Glutamatergic neuron (in vitro differentiated cells): ENCODE data around the gene TRIM9. TPM values are rescaled to one million over a fixed set of nuclear protein-coding genes. Genes with fewer than 3 reads are reported as not detected.

Experiments used
- DNase-seq: peaks from one replicate; pipeline ENCODE4 v3.0.0; 2022
- H3K27ac Mint-ChIP-seq: one replicate; pipeline ENCODE4 v1.8.0; 2020; ENCODE audit warnings: mild to moderate bottlenecking, mixed read lengths, inconsistent platforms; ENCODE audit not compliant: unreplicated experiment
- H3K27me3 Mint-ChIP-seq: one replicate; pipeline ENCODE4 v1.8.0; 2020; ENCODE audit warnings: mild to moderate bottlenecking, moderate library complexity, mixed read lengths, inconsistent platforms; ENCODE audit not compliant: unreplicated experiment
- H3K36me3 Mint-ChIP-seq: one replicate; pipeline ENCODE4 v1.8.0; 2020; ENCODE audit warnings: mild to moderate bottlenecking, mixed read lengths, inconsistent platforms; ENCODE audit not compliant: unreplicated experiment
- H3K4me1 Mint-ChIP-seq: one replicate; pipeline ENCODE4 v1.8.0; 2020; ENCODE audit warnings: mild to moderate bottlenecking, low read depth, mixed read lengths, inconsistent platforms; ENCODE audit not compliant: unreplicated experiment
- H3K4me3 Mint-ChIP-seq: one replicate; pipeline ENCODE4 v1.8.0; 2020; ENCODE audit warnings: mild to moderate bottlenecking, mixed read lengths, inconsistent platforms; ENCODE audit not compliant: unreplicated experiment
- H3K9me3 Mint-ChIP-seq: one replicate; pipeline ENCODE4 v1.8.0; 2020; ENCODE audit warnings: mild to moderate bottlenecking, moderate library complexity, mixed read lengths, inconsistent platforms; ENCODE audit not compliant: unreplicated experiment
- total RNA-seq: library from RNA; stranded (reverse); fragmentation: NEBNext Ultra II Directional; extraction: Animal tissue kit (Norgen Biotek cat#: 25700); gene quantifications from one replicate; pipeline ENCODE4 v1.2.1, GENCODE V29; 2021; ENCODE audit not compliant: unreplicated experiment
- TF ChIP-seq, protein P1 (sequence below): fragments of 200-600 bp; sonication (generic); IDR thresholded peaks from one replicate; pipeline ENCODE4 v1.5.0; 2021; ENCODE audit not compliant: partially characterized antibody, unreplicated experiment

The TRIM9 gene
- total RNA-seq, 1 donor from 2014 or later, result 11.9 TPM

DNA sequence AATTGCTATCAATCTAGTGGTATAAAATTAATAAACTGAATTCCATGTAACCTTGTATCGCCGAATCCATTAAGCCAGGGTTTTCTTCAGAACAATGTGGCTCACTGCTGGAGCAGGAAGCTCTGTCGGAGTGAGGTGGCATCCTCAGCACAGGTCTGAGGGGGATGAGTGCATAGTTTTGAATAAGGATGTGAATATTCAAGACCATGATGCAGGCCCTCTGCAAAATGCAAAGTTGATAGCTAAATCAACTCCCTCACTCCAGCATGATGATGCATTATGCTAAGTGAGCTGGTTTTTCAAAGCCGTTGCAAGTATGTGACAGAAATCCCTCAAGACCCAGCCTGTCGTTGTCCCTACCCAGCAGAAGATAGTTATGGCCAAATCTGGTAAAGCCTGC lies 53.0 kb downstream of the TRIM9 start:
- TF ChIP-seq, protein P1, sequence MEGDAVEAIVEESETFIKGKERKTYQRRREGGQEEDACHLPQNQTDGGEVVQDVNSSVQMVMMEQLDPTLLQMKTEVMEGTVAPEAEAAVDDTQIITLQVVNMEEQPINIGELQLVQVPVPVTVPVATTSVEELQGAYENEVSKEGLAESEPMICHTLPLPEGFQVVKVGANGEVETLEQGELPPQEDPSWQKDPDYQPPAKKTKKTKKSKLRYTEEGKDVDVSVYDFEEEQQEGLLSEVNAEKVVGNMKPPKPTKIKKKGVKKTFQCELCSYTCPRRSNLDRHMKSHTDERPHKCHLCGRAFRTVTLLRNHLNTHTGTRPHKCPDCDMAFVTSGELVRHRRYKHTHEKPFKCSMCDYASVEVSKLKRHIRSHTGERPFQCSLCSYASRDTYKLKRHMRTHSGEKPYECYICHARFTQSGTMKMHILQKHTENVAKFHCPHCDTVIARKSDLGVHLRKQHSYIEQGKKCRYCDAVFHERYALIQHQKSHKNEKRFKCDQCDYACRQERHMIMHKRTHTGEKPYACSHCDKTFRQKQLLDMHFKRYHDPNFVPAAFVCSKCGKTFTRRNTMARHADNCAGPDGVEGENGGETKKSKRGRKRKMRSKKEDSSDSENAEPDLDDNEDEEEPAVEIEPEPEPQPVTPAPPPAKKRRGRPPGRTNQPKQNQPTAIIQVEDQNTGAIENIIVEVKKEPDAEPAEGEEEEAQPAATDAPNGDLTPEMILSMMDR, result no peak
- Mint-ChIP-seq H3K4me3 (no peak overlapping the region), H3K4me1 (peaks cover 9% of the 10 kb centered on the region), H3K27me3 (no peaks in the 10 kb centered on the region), H3K36me3 (no peaks in the 10 kb centered on the region), H3K27ac (no peak overlapping the region), H3K9me3 (no peaks in the 10 kb centered on the region)
- DNase-seq, result no peak

DNA sequence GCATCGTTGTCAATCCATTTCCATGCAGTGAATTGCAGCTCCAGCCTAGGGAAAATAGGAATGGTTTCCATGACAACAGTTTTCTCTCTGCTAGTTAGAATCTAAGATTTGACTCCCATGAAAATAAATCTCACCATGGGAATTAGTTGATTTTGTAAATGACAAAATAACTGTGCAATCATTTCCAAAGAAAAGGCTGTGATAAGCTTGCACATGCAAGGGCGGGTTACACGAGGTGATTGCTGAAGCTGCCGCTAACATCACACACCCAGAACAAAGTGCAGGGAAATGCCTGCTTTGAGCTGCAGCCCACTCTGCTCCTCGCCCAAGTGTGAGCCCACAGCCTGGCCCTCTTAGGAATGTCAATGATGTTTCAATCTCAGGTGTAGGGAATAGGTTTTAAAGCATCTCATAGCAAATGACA lies 53.8 kb downstream of the TRIM9 start:
- DNase-seq, result peak; percentile 23
- Mint-ChIP-seq H3K9me3 (no peaks in the 10 kb centered on the region), H3K36me3 (no peaks in the 10 kb centered on the region), H3K4me1 (peaks cover 9% of the 10 kb centered on the region), H3K27me3 (no peaks in the 10 kb centered on the region), H3K27ac (peak overlapping the region; percentile 49), H3K4me3 (no peak overlapping the region)
- TF ChIP-seq, protein P1, result no peak

DNA sequence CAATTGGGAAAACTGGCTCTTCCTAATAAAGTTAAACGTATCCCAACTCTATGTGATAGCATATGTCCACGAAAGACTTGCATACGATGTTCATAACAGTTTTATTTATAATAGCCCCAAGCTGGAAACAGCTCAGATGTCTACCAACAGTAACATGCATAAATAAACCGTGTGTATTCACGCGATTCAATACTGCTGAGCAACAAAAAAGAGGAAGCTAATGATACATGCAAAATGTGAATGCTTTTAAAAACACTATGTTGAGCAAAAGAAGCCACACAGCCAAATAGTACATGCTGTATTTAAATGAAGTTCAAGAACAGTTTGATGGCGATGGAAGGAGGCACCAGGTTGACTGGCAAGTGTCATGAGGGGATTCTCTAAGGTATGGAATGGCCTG lies 55.7 kb downstream of the TRIM9 start:
- Mint-ChIP-seq H3K36me3 (no peaks in the 10 kb centered on the region), H3K27ac (no peak overlapping the region), H3K4me1 (peaks cover 9% of the 10 kb centered on the region), H3K27me3 (no peaks in the 10 kb centered on the region), H3K4me3 (no peak overlapping the region), H3K9me3 (no peaks in the 10 kb centered on the region)
- TF ChIP-seq, protein P1, result no peak
- no peak for DNase-seq

DNA sequence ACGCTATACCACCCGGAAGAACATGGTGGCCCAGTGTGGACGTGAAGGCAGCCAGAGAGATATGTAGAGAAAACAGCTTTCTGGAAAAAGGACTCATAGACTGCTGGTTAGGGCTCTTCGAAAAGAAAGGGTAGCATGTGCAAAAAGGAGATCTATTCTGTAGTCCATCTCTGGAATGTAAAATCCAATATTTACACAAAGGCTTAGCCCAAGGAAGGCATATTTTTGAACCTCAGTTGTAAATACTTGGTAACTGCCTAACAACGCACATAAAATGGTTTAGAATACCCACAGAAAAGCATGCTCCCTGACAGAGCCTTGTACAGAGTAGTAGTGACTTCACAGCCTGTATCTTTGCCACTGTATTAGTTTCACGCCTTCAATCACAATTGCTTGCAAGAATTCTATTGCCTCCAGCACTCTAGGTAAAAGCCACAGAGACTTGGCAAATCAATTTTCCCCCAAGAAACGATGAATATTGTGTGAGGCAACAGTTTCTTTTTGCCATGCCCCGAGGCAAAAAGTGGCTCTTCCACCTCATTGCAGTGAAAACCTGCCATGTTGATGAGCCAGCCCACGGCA lies 59.2 kb downstream of the TRIM9 start:
- TF ChIP-seq, protein P1, result no peak
- Mint-ChIP-seq H3K4me3 (no peak overlapping the region), H3K36me3 (no peaks in the 10 kb centered on the region), H3K27ac (no peak overlapping the region), H3K4me1 (no peaks in the 10 kb centered on the region), H3K9me3 (no peaks in the 10 kb centered on the region), H3K27me3 (no peaks in the 10 kb centered on the region)
- DNase-seq, result no peak

DNA sequence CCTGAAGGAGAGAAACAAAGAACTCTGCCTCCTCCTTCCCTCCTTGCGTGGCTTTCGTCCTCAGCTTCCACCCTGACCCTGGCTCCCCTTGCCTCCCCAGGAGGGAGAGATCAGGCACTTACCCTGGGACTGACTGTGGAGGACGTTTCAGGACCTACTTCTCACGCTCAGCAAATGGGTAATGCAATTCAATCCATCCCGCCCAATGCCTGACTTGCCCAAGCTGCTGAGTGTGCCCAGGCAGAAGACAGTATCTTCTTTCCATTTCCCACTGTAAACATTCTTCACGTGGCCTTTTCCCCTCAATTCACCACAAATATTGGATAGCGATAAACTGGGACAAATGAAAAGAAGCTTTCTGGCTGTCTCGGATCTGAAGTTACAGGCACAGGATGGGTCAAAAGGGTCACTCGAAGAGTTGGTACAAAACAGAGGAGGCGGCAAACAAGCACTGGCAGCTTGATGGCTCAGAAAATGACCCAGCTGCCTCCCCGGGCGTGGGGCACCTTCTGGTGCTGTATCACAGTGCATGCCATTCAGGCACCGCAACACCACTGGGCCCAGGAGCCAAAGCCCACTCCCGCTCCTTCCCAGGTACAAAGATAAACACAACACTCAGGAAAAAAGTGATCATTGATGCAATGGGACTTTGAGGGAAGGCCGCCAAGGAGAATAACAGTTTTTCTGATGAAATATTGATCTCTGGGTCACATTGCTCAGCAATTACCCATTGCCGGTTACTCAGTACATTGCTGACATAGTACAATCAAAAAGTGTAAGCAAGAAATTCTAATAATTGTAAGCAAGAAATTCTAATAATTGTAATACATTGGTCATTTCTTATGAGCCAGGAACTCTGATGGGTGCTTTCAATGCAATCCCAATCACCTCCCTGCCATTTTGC lies 65.8 kb downstream of the TRIM9 start:
- peaks cover 2% of the 10 kb centered on the region for H3K9me3 Mint-ChIP-seq
- H3K4me3 Mint-ChIP-seq, result no peak overlapping the region
- H3K27me3 Mint-ChIP-seq, result peaks cover 2% of the 10 kb centered on the region
- TF ChIP-seq, protein P1, result no peak
- H3K4me1 Mint-ChIP-seq, result no peaks in the 10 kb centered on the region
- no peak overlapping the region for H3K27ac Mint-ChIP-seq
- H3K36me3 Mint-ChIP-seq, result peaks cover 9% of the 10 kb centered on the region
- DNase-seq, result no peak
